ENCODE data around the gene COMMD10. TPM values are rescaled to one million over a fixed set of nuclear protein-coding genes. Genes with fewer than 3 reads are reported as not detected.

COMMD10 gene
- total and polyA plus RNA-seq, 2 of the 8 experiments (the other 6 are each of a cell fraction or from before 2014, with no cell fraction given), result 16.5 to 43.4 TPM

- no peak for TF ChIP-seq CHD7 (IDR thresholded peaks at IDR 0.05; ENCODE audit: insufficient replicate concordance, low read length)
- no peak for TF ChIP-seq HDAC6 (IDR thresholded peaks at IDR 0.05; ENCODE audit: low read depth, low read length)
- no peak for TF ChIP-seq SRF (IDR thresholded peaks at IDR 0.05; ENCODE audit: low read depth, low read length)
- no peak for TF ChIP-seq GTF2F1 (IDR thresholded peaks at IDR 0.05; ENCODE audit: borderline replicate concordance, low read depth, low read length)
Measured at GRCh38 chr5:116271446-116272025, 186.7 kb downstream of the COMMD10 start (continued).

Data from H1 (cell line).